Endometrial microvascular endothelial cells (primary cell): ENCODE results near the gene COX19. TPM values are rescaled to one million over a fixed set of nuclear protein-coding genes. Genes with fewer than 3 reads are reported as not detected.

Experiments used
- in situ Hi-C: cut with HindIII; loops from 2 replicates; pipeline ENCODE4 v1.10.0; 2017; ENCODE audit warnings: low sequenced_read_pairs, low pct_unique_long_range_greater_than_20kb; ENCODE audit errors: inconsistent ontology term
- total RNA-seq: library from RNA; depleted of rRNA; stranded (reverse); fragments of >200 nt; gene quantifications from one replicate; pipeline ENCODE4 v1.2.3, GENCODE V29; 2015; ENCODE audit errors: inconsistent ontology term

COX19 gene
- total RNA-seq, 1 donor from 2014 or later: 5.6 TPM

- in situ Hi-C loops: no loop called here
These were observed 20.2 kb upstream of the COX19 start for GRCh38 chr7:995571-995970.

GRCh38 chr7:994592-995308 is 19.4 kb upstream of the COX19 start:
- in situ Hi-C loops: no loop called here

- in situ Hi-C loops: no loop called here
These were observed 17.6 kb upstream of the COX19 start for GRCh38 chr7:992709-993607.

- in situ Hi-C loops: no loop called here
These were observed 16.6 kb upstream of the COX19 start for GRCh38 chr7:991729-992656.

GRCh38 chr7:990933-991728 is 15.8 kb upstream of the COX19 start:
- in situ Hi-C loops: no loop called here

- in situ Hi-C loops: no loop called here
These were observed 15.1 kb upstream of the COX19 start for GRCh38 chr7:990352-990932.

GRCh38 chr7:988963-989529 is 13.7 kb upstream of the COX19 start:
- in situ Hi-C loops: no loop called here

- in situ Hi-C loops: no loop called here
These were observed 13.1 kb upstream of the COX19 start for GRCh38 chr7:988426-988911.

GRCh38 chr7:987909-988308 is 12.6 kb upstream of the COX19 start:
- in situ Hi-C loops: no loop called here

- in situ Hi-C loops: no loop called here
These were observed 11.7 kb upstream of the COX19 start for GRCh38 chr7:986766-987751.

- in situ Hi-C loops: no loop called here
These were observed 10.8 kb upstream of the COX19 start for GRCh38 chr7:985915-986741.

GRCh38 chr7:985127-985416 is 9.7 kb upstream of the COX19 start:
- in situ Hi-C loops: no loop called here

- in situ Hi-C loops: no loop called here
These were observed 9.2 kb upstream of the COX19 start for GRCh38 chr7:984361-985126.

GRCh38 chr7:983616-984071 is 8.3 kb upstream of the COX19 start:
- in situ Hi-C loops: no loop called here

- in situ Hi-C loops: no loop called here
These were observed 7.8 kb upstream of the COX19 start, which contains the start of gene CYP2W1 for GRCh38 chr7:983004-983615. CYP2W1 (plus strand) TSS chr7:983181; CDS start chr7:983212, 31 bp downstream.
